ENCODE measurements around the gene SLC24A4.
A peak's percentile ranks its signal among the peaks of the same experiment; 100 is the strongest.

The SLC24A4 gene

DNA sequence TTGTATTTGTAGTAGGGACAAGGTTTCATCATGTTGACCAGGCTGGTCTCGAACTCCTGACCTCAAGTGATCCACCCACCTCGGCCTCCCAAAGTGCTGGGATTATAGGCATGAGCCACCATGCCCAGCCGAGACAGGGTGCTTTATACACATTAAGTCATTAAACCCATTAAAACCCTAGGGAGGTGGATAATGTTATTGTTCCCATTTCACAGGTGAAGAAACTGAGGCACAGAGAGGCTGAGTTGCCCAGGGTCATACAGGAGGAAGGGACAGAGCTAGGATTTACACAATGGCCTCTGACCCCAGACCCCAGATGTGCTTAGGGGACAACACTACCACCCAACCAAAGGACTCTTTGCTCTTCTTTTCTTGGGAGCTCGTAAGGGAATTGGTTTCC, 139.6 kb downstream of the SLC24A4 start:
- Histone ChIP-seq H4K8ac (ENCODE audit: low read depth, low read length) (no peak overlapping the region), H3K36me3 (replicated peaks in 1 of 2; ENCODE audit: control insufficient read depth in 2 of 2, insufficient read depth in 2 of 2, low read length in 2 of 2) (no peaks in the 10 kb centered on the region), H3K4me3 (ENCODE audit: low read length in 2 of 2) (no peak overlapping the region), H3K18ac (ENCODE audit: low read length) (no peak overlapping the region), H2BK120ac (ENCODE audit: low read depth, low read length) (no peak overlapping the region), H3K9ac (ENCODE audit: low read depth, low read length, poor library complexity) (no peak overlapping the region), H2AFZ (ENCODE audit: low read length) (no peak overlapping the region), H3K23ac (ENCODE audit: low read depth, low read length, poor library complexity) (no peak overlapping the region), H3K14ac (ENCODE audit: low read length) (no peak overlapping the region), H3K27ac (replicated peaks; ENCODE audit: low read length) (no peak overlapping the region), H3K4me2 (ENCODE audit: insufficient read depth, low read length, poor library complexity, severe bottlenecking) (no peak overlapping the region), H3K79me1 (ENCODE audit: low read depth, low read length) (no peaks in the 10 kb centered on the region), H3K4ac (ENCODE audit: low read length) (no peak overlapping the region), H3K27me3 (ENCODE audit: control insufficient read depth in 3 of 3, insufficient read depth in 3 of 3, low read depth in 1 of 3, low read length in 3 of 3) (no peaks in the 10 kb centered on the region), H4K91ac (ENCODE audit: low read depth, low read length, poor library complexity) (no peak overlapping the region), H3K9me3 (replicated peaks in 1 of 2; ENCODE audit: control insufficient read depth in 2 of 2, insufficient read depth in 1 of 2, low read depth in 1 of 2, low read length in 2 of 2) (peaks cover 5 to 10% of the 10 kb centered on the region in 2 donors), H2BK12ac (ENCODE audit: low read length) (no peak overlapping the region), H2AK5ac (ENCODE audit: low read depth, low read length) (no peak overlapping the region), H3K4me1 (ENCODE audit: control insufficient read depth in 2 of 2, insufficient read depth in 1 of 2, low read depth in 1 of 2, low read length in 2 of 2) (peaks cover 0 to 2% of the 10 kb centered on the region in 2 donors), H2BK5ac (ENCODE audit: low read length) (no peak overlapping the region), H2BK15ac (ENCODE audit: low read length) (no peak overlapping the region)
- no peak for DNase-seq (ENCODE audit: low spot score)
- no CpG with 5 or more reads among the region's 4 CpGs for WGBS, 2 donors (ENCODE audit: extremely low coverage in 2 of 2, insufficient read length in 2 of 2, insufficient replicate concordance in 1 of 2)

GRCh38 chr14:92463141-92463540, 140.2 kb downstream of the SLC24A4 start:
- Histone ChIP-seq H3K27ac (replicated peaks; ENCODE audit: low read length) (no peak overlapping the region), H3K36me3 (replicated peaks in 1 of 2; ENCODE audit: control insufficient read depth in 2 of 2, insufficient read depth in 2 of 2, low read length in 2 of 2) (no peaks in the 10 kb centered on the region), H3K14ac (ENCODE audit: low read length) (no peak overlapping the region), H3K4me2 (ENCODE audit: insufficient read depth, low read length, poor library complexity, severe bottlenecking) (no peak overlapping the region), H2AFZ (ENCODE audit: low read length) (no peak overlapping the region), H3K9ac (ENCODE audit: low read depth, low read length, poor library complexity) (no peak overlapping the region), H2BK15ac (ENCODE audit: low read length) (no peak overlapping the region), H3K4me1 (ENCODE audit: control insufficient read depth in 2 of 2, insufficient read depth in 1 of 2, low read depth in 1 of 2, low read length in 2 of 2) (peaks cover 0 to 2% of the 10 kb centered on the region in 2 donors), H3K23ac (ENCODE audit: low read depth, low read length, poor library complexity) (no peak overlapping the region), H4K91ac (ENCODE audit: low read depth, low read length, poor library complexity) (no peak overlapping the region), H3K9me3 (replicated peaks in 1 of 2; ENCODE audit: control insufficient read depth in 2 of 2, insufficient read depth in 1 of 2, low read depth in 1 of 2, low read length in 2 of 2) (peaks cover 7 to 10% of the 10 kb centered on the region in 2 donors), H3K18ac (ENCODE audit: low read length) (no peak overlapping the region), H3K4me3 (ENCODE audit: low read length in 2 of 2) (no peak overlapping the region), H2BK5ac (ENCODE audit: low read length) (no peak overlapping the region), H2BK120ac (ENCODE audit: low read depth, low read length) (no peak overlapping the region), H2AK5ac (ENCODE audit: low read depth, low read length) (no peak overlapping the region), H3K4ac (ENCODE audit: low read length) (no peak overlapping the region), H2BK12ac (ENCODE audit: low read length) (no peak overlapping the region), H3K79me1 (ENCODE audit: low read depth, low read length) (no peaks in the 10 kb centered on the region), H4K8ac (ENCODE audit: low read depth, low read length) (no peak overlapping the region), H3K27me3 (ENCODE audit: control insufficient read depth in 3 of 3, insufficient read depth in 3 of 3, low read depth in 1 of 3, low read length in 3 of 3) (no peaks in the 10 kb centered on the region)
- no CpG with 5 or more reads among the region's 12 CpGs for WGBS, 2 donors (ENCODE audit: extremely low coverage in 2 of 2, insufficient read length in 2 of 2, insufficient replicate concordance in 1 of 2)
- no peak for DNase-seq (ENCODE audit: low spot score)

GRCh38 chr14:92464156-92464555, 141.2 kb downstream of the SLC24A4 start:
- Histone ChIP-seq H3K18ac (ENCODE audit: low read length) (no peak overlapping the region), H3K9me3 (replicated peaks in 1 of 2; ENCODE audit: control insufficient read depth in 2 of 2, insufficient read depth in 1 of 2, low read depth in 1 of 2, low read length in 2 of 2) (peaks cover 7 to 10% of the 10 kb centered on the region in 2 donors), H3K4ac (ENCODE audit: low read length) (no peak overlapping the region), H3K9ac (ENCODE audit: low read depth, low read length, poor library complexity) (no peak overlapping the region), H3K27me3 (ENCODE audit: control insufficient read depth in 3 of 3, insufficient read depth in 3 of 3, low read depth in 1 of 3, low read length in 3 of 3) (no peaks in the 10 kb centered on the region), H2BK120ac (ENCODE audit: low read depth, low read length) (peak overlapping the region; percentile 14), H2BK15ac (ENCODE audit: low read length) (no peak overlapping the region), H3K4me3 (ENCODE audit: low read length in 2 of 2) (no peak overlapping the region), H2AK5ac (ENCODE audit: low read depth, low read length) (no peak overlapping the region), H4K91ac (ENCODE audit: low read depth, low read length, poor library complexity) (no peak overlapping the region), H3K4me1 (ENCODE audit: control insufficient read depth in 2 of 2, insufficient read depth in 1 of 2, low read depth in 1 of 2, low read length in 2 of 2) (peaks cover 0 to 2% of the 10 kb centered on the region in 2 donors), H2AFZ (ENCODE audit: low read length) (no peak overlapping the region), H3K79me1 (ENCODE audit: low read depth, low read length) (no peaks in the 10 kb centered on the region), H2BK5ac (ENCODE audit: low read length) (no peak overlapping the region), H4K8ac (ENCODE audit: low read depth, low read length) (no peak overlapping the region), H3K27ac (replicated peaks; ENCODE audit: low read length) (no peak overlapping the region), H3K36me3 (replicated peaks in 1 of 2; ENCODE audit: control insufficient read depth in 2 of 2, insufficient read depth in 2 of 2, low read length in 2 of 2) (no peaks in the 10 kb centered on the region), H3K23ac (ENCODE audit: low read depth, low read length, poor library complexity) (no peak overlapping the region), H3K14ac (ENCODE audit: low read length) (no peak overlapping the region), H3K4me2 (ENCODE audit: insufficient read depth, low read length, poor library complexity, severe bottlenecking) (no peak overlapping the region), H2BK12ac (ENCODE audit: low read length) (no peak overlapping the region)
- DNase-seq (ENCODE audit: low spot score), result no peak
- WGBS, 2 donors (ENCODE audit: extremely low coverage in 2 of 2, insufficient read length in 2 of 2, insufficient replicate concordance in 1 of 2), result no CpG with 5 or more reads among the region's 6 CpGs

- Histone ChIP-seq H3K79me1 (ENCODE audit: low read depth, low read length) (no peaks in the 10 kb centered on the region), H4K8ac (ENCODE audit: low read depth, low read length) (no peak overlapping the region), H3K27me3 (ENCODE audit: control insufficient read depth in 3 of 3, insufficient read depth in 3 of 3, low read depth in 1 of 3, low read length in 3 of 3) (no peaks in the 10 kb centered on the region), H3K18ac (ENCODE audit: low read length) (no peak overlapping the region), H3K9ac (ENCODE audit: low read depth, low read length, poor library complexity) (no peak overlapping the region), H3K36me3 (replicated peaks in 1 of 2; ENCODE audit: control insufficient read depth in 2 of 2, insufficient read depth in 2 of 2, low read length in 2 of 2) (no peaks in the 10 kb centered on the region), H3K14ac (ENCODE audit: low read length) (no peak overlapping the region), H3K4ac (ENCODE audit: low read length) (no peak overlapping the region), H2BK120ac (ENCODE audit: low read depth, low read length) (peak overlapping the region; percentile 14), H3K4me1 (ENCODE audit: control insufficient read depth in 2 of 2, insufficient read depth in 1 of 2, low read depth in 1 of 2, low read length in 2 of 2) (no peaks in the 10 kb centered on the region), H3K23ac (ENCODE audit: low read depth, low read length, poor library complexity) (no peak overlapping the region), H2AFZ (ENCODE audit: low read length) (no peak overlapping the region), H3K9me3 (replicated peaks in 1 of 2; ENCODE audit: control insufficient read depth in 2 of 2, insufficient read depth in 1 of 2, low read depth in 1 of 2, low read length in 2 of 2) (peaks cover 7 to 10% of the 10 kb centered on the region in 2 donors), H2BK12ac (ENCODE audit: low read length) (no peak overlapping the region), H4K91ac (ENCODE audit: low read depth, low read length, poor library complexity) (no peak overlapping the region), H3K4me3 (ENCODE audit: low read length in 2 of 2) (no peak overlapping the region), H2BK15ac (ENCODE audit: low read length) (no peak overlapping the region), H3K4me2 (ENCODE audit: insufficient read depth, low read length, poor library complexity, severe bottlenecking) (no peak overlapping the region), H3K27ac (replicated peaks; ENCODE audit: low read length) (no peak overlapping the region), H2AK5ac (ENCODE audit: low read depth, low read length) (no peak overlapping the region), H2BK5ac (ENCODE audit: low read length) (no peak overlapping the region)
- WGBS, 2 donors (ENCODE audit: extremely low coverage in 2 of 2, insufficient read length in 2 of 2, insufficient replicate concordance in 1 of 2), result no CpG with 5 or more reads among the region's 9 CpGs
- no peak for DNase-seq (ENCODE audit: low spot score)
Measured at GRCh38 chr14:92464716-92465115, 141.8 kb downstream of the SLC24A4 start.
